ENCODE data around the gene OR2C1. TPM values are rescaled to one million over a fixed set of nuclear protein-coding genes. Genes with fewer than 3 reads are reported as not detected.

The OR2C1 gene
- total and polyA plus RNA-seq, 2 donors (not counting 1 experiment from before 2014, with no cell fraction given): 0.17 to 0.31 TPM

DNA sequence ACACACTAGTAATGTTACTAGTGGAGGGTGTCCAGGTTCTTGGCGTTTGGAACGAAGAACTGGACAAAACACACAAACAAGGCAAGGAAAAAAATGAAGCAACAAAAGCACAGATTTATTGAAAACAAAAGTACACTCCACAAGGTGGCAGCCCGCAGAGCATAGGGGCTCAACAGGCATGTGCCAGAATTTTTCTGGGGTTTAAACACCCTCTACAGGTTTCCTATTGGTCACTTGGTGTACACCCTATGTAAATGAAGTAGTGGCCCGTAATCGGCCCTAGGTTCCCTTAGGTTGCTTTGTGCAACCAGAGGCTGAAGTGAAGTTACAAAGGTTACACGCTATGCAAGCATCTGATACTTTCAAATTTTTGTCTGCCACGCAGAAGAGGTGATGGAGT lies 8.1 kb downstream of the OR2C1 start:
- Histone ChIP-seq H3K27me3 (ENCODE audit: control insufficient read depth, insufficient read depth, low read length) (no peaks in the 10 kb centered on the region), H3K9me3 (ENCODE audit: control insufficient read depth, insufficient read depth, low read depth, low read length) (no peaks in the 10 kb centered on the region), H3K27ac (ENCODE audit: insufficient read depth, low read length) (no peak overlapping the region), H3K4me1 (ENCODE audit: control insufficient read depth, extremely low read depth, insufficient read depth, low read length) (no peaks in the 10 kb centered on the region), H3K36me3 (ENCODE audit: control insufficient read depth, insufficient read depth, low read length) (no peaks in the 10 kb centered on the region), H3K9ac (ENCODE audit: insufficient read depth, low read length) (no peak overlapping the region), H3K4me3 (replicated peaks in 1 of 4; ENCODE audit: control extremely low read depth in 1 of 4, insufficient read depth in 1 of 4, low read depth in 3 of 4, low read length in 4 of 4) (no peak overlapping the region), H4K20me1 (ENCODE audit: control insufficient read depth, extremely low read depth, insufficient read depth, low read length) (no peaks in the 10 kb centered on the region), H3K4me2 (ENCODE audit: extremely low read depth, insufficient read depth, low read length) (no peak overlapping the region), H2AFZ (ENCODE audit: low read length) (no peak overlapping the region), H3K79me2 (ENCODE audit: control insufficient read depth, insufficient read depth, low read length) (no peaks in the 10 kb centered on the region)
- DNase-seq (ENCODE audit: low read depth in 2 of 2): no peak
- no peak for TF ChIP-seq EZH2 (IDR thresholded peaks at IDR 0.05; ENCODE audit: low read length, missing control alignments)
- TF ChIP-seq, protein P1, sequence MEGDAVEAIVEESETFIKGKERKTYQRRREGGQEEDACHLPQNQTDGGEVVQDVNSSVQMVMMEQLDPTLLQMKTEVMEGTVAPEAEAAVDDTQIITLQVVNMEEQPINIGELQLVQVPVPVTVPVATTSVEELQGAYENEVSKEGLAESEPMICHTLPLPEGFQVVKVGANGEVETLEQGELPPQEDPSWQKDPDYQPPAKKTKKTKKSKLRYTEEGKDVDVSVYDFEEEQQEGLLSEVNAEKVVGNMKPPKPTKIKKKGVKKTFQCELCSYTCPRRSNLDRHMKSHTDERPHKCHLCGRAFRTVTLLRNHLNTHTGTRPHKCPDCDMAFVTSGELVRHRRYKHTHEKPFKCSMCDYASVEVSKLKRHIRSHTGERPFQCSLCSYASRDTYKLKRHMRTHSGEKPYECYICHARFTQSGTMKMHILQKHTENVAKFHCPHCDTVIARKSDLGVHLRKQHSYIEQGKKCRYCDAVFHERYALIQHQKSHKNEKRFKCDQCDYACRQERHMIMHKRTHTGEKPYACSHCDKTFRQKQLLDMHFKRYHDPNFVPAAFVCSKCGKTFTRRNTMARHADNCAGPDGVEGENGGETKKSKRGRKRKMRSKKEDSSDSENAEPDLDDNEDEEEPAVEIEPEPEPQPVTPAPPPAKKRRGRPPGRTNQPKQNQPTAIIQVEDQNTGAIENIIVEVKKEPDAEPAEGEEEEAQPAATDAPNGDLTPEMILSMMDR (conservative IDR thresholded peaks at IDR 0.05 in 1 of 2, IDR thresholded peaks at IDR 0.05 in 1 of 2; ENCODE audit: low read depth in 1 of 2, low read length in 2 of 2): no peak

DNA sequence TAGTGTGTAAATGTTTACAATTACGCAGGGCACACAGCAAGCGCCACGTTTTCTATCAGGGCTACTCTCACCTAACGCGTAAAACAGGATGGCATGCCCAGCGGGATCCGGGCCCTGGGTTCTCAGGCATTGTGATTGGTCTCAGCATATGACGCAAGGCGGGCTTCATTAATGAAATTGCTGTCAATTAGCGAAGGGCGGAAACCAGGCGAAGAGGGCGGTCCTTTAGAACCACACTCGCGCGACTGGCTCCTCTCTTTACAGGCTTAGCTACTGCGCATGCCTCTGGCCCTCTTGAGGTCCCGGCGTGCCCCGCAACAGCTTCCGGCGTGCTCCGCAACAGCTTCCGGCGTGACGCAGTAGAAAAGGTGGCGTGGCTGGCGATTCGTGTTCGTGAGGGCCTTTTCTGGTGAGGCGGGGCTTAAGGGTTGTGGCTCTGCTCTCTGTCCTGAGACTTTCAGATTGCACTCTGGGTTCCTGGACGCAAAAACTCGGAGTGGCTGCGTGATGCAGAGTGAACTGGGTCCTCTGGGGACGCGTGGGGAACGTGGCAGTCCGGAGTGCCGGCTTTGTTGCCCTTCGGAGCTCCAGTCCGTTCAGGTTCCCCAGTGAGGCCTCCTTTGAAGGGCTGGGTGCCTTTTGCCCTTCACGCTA lies 9.2 kb downstream of the OR2C1 start:
- no peaks in the 10 kb centered on the region for H4K20me1 ChIP-seq (ENCODE audit: control insufficient read depth, extremely low read depth, insufficient read depth, low read length)
- no peaks in the 10 kb centered on the region for H3K27me3 ChIP-seq (ENCODE audit: control insufficient read depth, insufficient read depth, low read length)
- H3K9me3 ChIP-seq (ENCODE audit: control insufficient read depth, insufficient read depth, low read depth, low read length): no peaks in the 10 kb centered on the region
- DNase-seq (ENCODE audit: low read depth in 2 of 2): peak; percentile 97
- no peaks in the 10 kb centered on the region for H3K79me2 ChIP-seq (ENCODE audit: control insufficient read depth, insufficient read depth, low read length)
- peak overlapping the region; percentile 74 for H3K9ac ChIP-seq (ENCODE audit: insufficient read depth, low read length)
- no peaks in the 10 kb centered on the region for H3K36me3 ChIP-seq (ENCODE audit: control insufficient read depth, insufficient read depth, low read length)
- peak overlapping the region; percentile 66 for H3K4me2 ChIP-seq (ENCODE audit: extremely low read depth, insufficient read depth, low read length)
- no peak for TF ChIP-seq EZH2 (IDR thresholded peaks at IDR 0.05; ENCODE audit: low read length, missing control alignments)
- TF ChIP-seq, protein P1 (conservative IDR thresholded peaks at IDR 0.05 in 1 of 2, IDR thresholded peaks at IDR 0.05 in 1 of 2; ENCODE audit: low read depth in 1 of 2, low read length in 2 of 2): no peak
- peak overlapping the region; percentile 89 for H2AFZ ChIP-seq (ENCODE audit: low read length)
- H3K4me1 ChIP-seq (ENCODE audit: control insufficient read depth, extremely low read depth, insufficient read depth, low read length): no peaks in the 10 kb centered on the region
- H3K4me3 ChIP-seq (replicated peaks in 1 of 4; ENCODE audit: control extremely low read depth in 1 of 4, insufficient read depth in 1 of 4, low read depth in 3 of 4, low read length in 4 of 4): peak overlapping the region; percentile 54 to 78 (median 72)
- peak overlapping the region; percentile 94 for H3K27ac ChIP-seq (ENCODE audit: insufficient read depth, low read length)

DNA sequence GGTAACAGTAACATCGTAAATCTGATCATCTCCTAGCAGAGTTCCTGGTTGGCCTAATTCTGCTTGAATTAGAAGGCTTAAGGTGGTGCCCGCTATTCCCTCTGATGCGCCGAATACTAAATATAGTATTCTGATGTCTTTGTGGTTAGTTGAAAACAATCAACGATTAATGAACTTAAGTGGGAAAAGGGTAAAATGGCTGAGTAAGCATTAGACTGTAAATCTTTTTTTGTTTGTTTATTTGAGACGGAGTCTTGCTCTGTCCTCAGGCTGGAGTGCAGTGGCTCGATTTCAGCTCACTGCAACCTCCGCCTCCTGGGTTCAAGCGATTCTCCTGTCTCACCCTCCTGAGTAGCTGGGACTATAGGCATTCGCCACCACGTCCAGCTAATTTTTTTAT lies 13.4 kb downstream of the OR2C1 start:
- Histone ChIP-seq H3K4me1 (ENCODE audit: control insufficient read depth, extremely low read depth, insufficient read depth, low read length) (no peaks in the 10 kb centered on the region), H3K27me3 (ENCODE audit: control insufficient read depth, insufficient read depth, low read length) (no peaks in the 10 kb centered on the region), H3K36me3 (ENCODE audit: control insufficient read depth, insufficient read depth, low read length) (no peaks in the 10 kb centered on the region), H2AFZ (ENCODE audit: low read length) (no peak overlapping the region), H3K9me3 (ENCODE audit: control insufficient read depth, insufficient read depth, low read depth, low read length) (no peaks in the 10 kb centered on the region), H3K4me3 (replicated peaks in 1 of 4; ENCODE audit: control extremely low read depth in 1 of 4, insufficient read depth in 1 of 4, low read depth in 3 of 4, low read length in 4 of 4) (no peak overlapping the region), H3K79me2 (ENCODE audit: control insufficient read depth, insufficient read depth, low read length) (no peaks in the 10 kb centered on the region), H3K9ac (ENCODE audit: insufficient read depth, low read length) (no peak overlapping the region), H3K27ac (ENCODE audit: insufficient read depth, low read length) (no peak overlapping the region), H4K20me1 (ENCODE audit: control insufficient read depth, extremely low read depth, insufficient read depth, low read length) (no peaks in the 10 kb centered on the region), H3K4me2 (ENCODE audit: extremely low read depth, insufficient read depth, low read length) (no peak overlapping the region)
- no peak for TF ChIP-seq EZH2 (IDR thresholded peaks at IDR 0.05; ENCODE audit: low read length, missing control alignments)
- TF ChIP-seq, protein P1 (conservative IDR thresholded peaks at IDR 0.05 in 1 of 2, IDR thresholded peaks at IDR 0.05 in 1 of 2; ENCODE audit: low read depth in 1 of 2, low read length in 2 of 2): no peak
- no peak for DNase-seq (ENCODE audit: low read depth in 2 of 2)

Data from fibroblast of lung (primary cell).